ENCODE results near the gene CAMK2B. TPM values are rescaled to one million over a fixed set of nuclear protein-coding genes. Genes with fewer than 3 reads are reported as not detected.

CAMK2B gene
- polyA plus RNA-seq, 2 of the 4 experiments (the other 2 are of a cell fraction), result 0.17 TPM; not detected in 1

DNA sequence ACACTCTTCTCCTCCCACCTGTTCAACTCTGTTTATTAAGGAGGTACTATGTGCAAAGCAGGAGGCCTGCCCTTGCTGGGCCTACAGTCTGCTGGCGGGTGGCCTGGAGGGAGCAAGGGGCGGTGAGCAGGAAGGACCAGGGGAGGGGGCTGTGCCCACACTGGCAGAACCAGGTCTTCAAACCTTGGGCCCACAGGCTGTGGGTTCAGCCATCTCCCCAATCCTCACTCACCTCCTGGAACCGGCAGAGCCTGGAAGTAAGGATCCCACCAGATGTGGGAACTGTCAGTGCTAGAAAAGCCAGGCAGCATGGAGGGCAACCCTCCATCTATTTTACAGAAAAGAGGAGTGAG, 50.8 kb downstream of the CAMK2B start:
- FAIRE-seq, result no peak
- no peaks in the 10 kb centered on the region for H3K9me3 ChIP-seq
- TF ChIP-seq CBX8 (IDR thresholded peaks at IDR 0.05), result no peak
- no peak for TF ChIP-seq EHF (CRISPR knock-in tag; IDR thresholded peaks at IDR 0.05)
- TF ChIP-seq, protein P1, sequence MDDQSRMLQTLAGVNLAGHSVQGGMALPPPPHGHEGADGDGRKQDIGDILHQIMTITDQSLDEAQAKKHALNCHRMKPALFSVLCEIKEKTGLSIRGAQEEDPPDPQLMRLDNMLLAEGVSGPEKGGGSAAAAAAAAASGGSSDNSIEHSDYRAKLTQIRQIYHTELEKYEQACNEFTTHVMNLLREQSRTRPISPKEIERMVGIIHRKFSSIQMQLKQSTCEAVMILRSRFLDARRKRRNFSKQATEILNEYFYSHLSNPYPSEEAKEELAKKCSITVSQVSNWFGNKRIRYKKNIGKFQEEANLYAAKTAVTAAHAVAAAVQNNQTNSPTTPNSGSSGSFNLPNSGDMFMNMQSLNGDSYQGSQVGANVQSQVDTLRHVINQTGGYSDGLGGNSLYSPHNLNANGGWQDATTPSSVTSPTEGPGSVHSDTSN (IDR thresholded peaks at IDR 0.05), result no peak
- no peak for TF ChIP-seq POLR2A (IDR thresholded peaks at IDR 0.05; ENCODE audit: low read length)
- TF ChIP-seq RFX5 (IDR thresholded peaks at IDR 0.05), result no peak
- TF ChIP-seq GATA3 (IDR thresholded peaks at IDR 0.05; ENCODE audit: borderline replicate concordance), result no peak
- TF ChIP-seq CBX2 (IDR thresholded peaks at IDR 0.05; ENCODE audit: borderline replicate concordance, low read depth), result no peak
- TF ChIP-seq, protein P2, sequence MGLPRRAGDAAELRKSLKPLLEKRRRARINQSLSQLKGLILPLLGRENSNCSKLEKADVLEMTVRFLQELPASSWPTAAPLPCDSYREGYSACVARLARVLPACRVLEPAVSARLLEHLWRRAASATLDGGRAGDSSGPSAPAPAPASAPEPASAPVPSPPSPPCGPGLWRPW (IDR thresholded peaks at IDR 0.05), result no peak
- TF ChIP-seq, protein P3, sequence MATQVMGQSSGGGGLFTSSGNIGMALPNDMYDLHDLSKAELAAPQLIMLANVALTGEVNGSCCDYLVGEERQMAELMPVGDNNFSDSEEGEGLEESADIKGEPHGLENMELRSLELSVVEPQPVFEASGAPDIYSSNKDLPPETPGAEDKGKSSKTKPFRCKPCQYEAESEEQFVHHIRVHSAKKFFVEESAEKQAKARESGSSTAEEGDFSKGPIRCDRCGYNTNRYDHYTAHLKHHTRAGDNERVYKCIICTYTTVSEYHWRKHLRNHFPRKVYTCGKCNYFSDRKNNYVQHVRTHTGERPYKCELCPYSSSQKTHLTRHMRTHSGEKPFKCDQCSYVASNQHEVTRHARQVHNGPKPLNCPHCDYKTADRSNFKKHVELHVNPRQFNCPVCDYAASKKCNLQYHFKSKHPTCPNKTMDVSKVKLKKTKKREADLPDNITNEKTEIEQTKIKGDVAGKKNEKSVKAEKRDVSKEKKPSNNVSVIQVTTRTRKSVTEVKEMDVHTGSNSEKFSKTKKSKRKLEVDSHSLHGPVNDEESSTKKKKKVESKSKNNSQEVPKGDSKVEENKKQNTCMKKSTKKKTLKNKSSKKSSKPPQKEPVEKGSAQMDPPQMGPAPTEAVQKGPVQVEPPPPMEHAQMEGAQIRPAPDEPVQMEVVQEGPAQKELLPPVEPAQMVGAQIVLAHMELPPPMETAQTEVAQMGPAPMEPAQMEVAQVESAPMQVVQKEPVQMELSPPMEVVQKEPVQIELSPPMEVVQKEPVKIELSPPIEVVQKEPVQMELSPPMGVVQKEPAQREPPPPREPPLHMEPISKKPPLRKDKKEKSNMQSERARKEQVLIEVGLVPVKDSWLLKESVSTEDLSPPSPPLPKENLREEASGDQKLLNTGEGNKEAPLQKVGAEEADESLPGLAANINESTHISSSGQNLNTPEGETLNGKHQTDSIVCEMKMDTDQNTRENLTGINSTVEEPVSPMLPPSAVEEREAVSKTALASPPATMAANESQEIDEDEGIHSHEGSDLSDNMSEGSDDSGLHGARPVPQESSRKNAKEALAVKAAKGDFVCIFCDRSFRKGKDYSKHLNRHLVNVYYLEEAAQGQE (IDR thresholded peaks at IDR 0.05), result no peak
- no peak for TF ChIP-seq SREBF2 (IDR thresholded peaks at IDR 0.05)
- TF ChIP-seq HDAC2 (IDR thresholded peaks at IDR 0.05), result no peak
- TF ChIP-seq, protein P4, sequence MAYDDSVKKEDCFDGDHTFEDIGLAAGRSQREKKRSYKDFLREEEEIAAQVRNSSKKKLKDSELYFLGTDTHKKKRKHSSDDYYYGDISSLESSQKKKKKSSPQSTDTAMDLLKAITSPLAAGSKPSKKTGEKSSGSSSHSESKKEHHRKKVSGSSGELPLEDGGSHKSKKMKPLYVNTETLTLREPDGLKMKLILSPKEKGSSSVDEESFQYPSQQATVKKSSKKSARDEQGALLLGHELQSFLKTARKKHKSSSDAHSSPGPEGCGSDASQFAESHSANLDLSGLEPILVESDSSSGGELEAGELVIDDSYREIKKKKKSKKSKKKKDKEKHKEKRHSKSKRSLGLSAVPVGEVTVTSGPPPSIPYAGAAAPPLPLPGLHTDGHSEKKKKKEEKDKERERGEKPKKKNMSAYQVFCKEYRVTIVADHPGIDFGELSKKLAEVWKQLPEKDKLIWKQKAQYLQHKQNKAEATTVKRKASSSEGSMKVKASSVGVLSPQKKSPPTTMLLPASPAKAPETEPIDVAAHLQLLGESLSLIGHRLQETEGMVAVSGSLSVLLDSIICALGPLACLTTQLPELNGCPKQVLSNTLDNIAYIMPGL (CRISPR knock-in tag; IDR thresholded peaks at IDR 0.05; ENCODE audit: borderline replicate concordance), result no peak
- no peak for TF ChIP-seq EP300 (IDR thresholded peaks at IDR 0.05)
- TF ChIP-seq NFE2L2 (conservative IDR thresholded peaks at IDR 0.05; ENCODE audit: low read length), result no peak
- TF ChIP-seq, protein P5, sequence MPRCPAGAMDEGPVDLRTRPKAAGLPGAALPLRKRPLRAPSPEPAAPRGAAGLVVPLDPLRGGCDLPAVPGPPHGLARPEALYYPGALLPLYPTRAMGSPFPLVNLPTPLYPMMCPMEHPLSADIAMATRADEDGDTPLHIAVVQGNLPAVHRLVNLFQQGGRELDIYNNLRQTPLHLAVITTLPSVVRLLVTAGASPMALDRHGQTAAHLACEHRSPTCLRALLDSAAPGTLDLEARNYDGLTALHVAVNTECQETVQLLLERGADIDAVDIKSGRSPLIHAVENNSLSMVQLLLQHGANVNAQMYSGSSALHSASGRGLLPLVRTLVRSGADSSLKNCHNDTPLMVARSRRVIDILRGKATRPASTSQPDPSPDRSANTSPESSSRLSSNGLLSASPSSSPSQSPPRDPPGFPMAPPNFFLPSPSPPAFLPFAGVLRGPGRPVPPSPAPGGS (IDR thresholded peaks at IDR 0.05), result no peak
- no peak for TF ChIP-seq ZC3H11A (IDR thresholded peaks at IDR 0.05)
- TF ChIP-seq, protein P6, sequence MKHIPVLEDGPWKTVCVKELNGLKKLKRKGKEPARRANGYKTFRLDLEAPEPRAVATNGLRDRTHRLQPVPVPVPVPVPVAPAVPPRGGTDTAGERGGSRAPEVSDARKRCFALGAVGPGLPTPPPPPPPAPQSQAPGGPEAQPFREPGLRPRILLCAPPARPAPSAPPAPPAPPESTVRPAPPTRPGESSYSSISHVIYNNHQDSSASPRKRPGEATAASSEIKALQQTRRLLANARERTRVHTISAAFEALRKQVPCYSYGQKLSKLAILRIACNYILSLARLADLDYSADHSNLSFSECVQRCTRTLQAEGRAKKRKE (CRISPR knock-in tag; IDR thresholded peaks at IDR 0.05; ENCODE audit: low read depth), result no peak
- no peak for TF ChIP-seq FOSB (CRISPR knock-in tag; IDR thresholded peaks at IDR 0.05)
- TF ChIP-seq FOSL2 (IDR thresholded peaks at IDR 0.05), result no peak
- no peak for TF ChIP-seq FOSL2 (CRISPR knock-in tag; IDR thresholded peaks at IDR 0.05)
- TF ChIP-seq RNF2 (IDR thresholded peaks at IDR 0.05; ENCODE audit: borderline replicate concordance, low read depth), result no peak
- H3K4me3 ChIP-seq, result no peak overlapping the region
- no peak for ATAC-seq
- ChIA-PET CTCF (interaction anchor here (0.5 kb wide), 1 partner anchor 427 kb away, joined by 3 read pairs; no protein-coding TSS in a partner anchor), POLR2A (no interaction called here)
- no peak for DNase-seq (ENCODE audit: low read depth in 1 of 2, low spot score in 1 of 2)
- H3K4me2 ChIP-seq, result no peak overlapping the region
- 79% methylated on average over 3 of the region's 3 CpGs for WGBS (ENCODE audit: missing lambda C conversion rate)
- H3K27ac ChIP-seq, result no peak overlapping the region
- no peaks in the 10 kb centered on the region for H3K4me1 ChIP-seq
